ENCODE results near the gene FAM72A.
A peak's percentile ranks its signal among the peaks of the same experiment; 100 is the strongest.
"Not testable (repeated sequence)": the region's sequence is repeated elsewhere in the genome, so short reads cannot be mapped to it uniquely, and the experiment has no call there.

Gene FAM72A

DNA sequence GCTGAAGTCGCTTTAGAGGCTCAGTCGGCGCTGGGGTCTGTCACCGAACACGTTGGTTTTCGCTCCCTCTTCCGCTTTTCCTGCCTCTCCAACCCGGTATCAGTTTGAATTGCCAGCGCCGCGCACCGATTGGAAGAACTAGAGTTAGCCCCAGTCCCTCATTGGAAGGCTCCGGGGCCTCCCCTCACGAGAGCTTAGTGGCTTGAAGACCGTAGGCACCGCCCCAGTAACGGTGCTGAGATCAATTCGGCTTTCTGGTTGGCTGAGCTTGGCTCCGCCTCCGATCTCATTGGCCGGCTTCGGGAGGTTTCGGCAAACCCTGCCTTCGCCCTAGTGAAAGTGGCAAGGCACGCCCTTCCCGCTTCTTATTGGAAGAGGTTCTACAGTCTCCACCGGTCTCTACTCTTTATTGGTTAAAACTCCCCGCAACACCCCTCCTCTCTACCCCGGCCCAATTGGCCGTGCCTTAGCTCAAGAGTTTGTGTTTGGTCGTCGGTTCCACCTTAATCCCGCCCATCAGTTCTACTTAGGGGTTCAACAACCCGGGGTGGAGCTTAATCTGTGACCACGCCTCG lies at the start of gene FAM72A:
FAM72A (minus strand) TSS at position 51 of the 575 bp plus-strand sequence. CDS start 814 bp downstream, outside the sequence.
- DNase-seq (ENCODE audit: low read depth, low spot score), result peak; percentile 96

DNA sequence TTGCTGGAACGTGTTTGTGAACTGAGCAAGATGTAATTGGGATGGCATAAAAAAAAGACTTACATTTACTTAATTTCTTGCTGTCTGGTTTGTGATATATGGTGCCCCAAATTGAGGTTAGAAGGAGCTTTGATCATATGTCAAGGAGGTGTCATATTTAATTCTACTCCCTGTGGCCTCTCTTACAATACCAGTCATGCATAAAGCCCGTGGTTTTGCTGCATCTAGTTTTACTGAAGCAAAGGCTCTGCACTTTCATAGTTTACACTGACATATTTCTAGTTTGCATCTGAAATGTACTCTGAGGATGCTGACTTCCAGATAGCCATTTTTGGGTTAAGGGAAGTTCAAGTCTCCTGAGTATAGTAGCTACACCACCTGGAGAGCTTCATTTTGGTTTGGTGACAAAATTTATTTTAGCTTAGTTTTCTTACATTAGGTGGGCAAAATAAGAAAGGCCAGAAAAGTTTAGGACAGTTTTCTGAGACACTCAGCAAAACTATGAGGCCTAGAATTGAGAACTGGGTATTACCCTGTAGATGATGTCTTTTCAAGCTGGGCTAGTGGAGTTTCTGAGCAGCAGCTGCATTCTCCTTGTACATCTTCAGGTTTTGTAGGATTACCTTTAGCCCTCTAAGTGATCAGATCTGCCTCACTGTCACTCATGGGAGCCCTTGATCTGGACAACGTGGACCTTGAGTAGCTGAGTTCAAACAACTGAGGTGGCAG lies 48.5 kb upstream of the FAM72A start:
- not testable (repeated sequence) for DNase-seq (ENCODE audit: low read depth, low spot score)

DNA sequence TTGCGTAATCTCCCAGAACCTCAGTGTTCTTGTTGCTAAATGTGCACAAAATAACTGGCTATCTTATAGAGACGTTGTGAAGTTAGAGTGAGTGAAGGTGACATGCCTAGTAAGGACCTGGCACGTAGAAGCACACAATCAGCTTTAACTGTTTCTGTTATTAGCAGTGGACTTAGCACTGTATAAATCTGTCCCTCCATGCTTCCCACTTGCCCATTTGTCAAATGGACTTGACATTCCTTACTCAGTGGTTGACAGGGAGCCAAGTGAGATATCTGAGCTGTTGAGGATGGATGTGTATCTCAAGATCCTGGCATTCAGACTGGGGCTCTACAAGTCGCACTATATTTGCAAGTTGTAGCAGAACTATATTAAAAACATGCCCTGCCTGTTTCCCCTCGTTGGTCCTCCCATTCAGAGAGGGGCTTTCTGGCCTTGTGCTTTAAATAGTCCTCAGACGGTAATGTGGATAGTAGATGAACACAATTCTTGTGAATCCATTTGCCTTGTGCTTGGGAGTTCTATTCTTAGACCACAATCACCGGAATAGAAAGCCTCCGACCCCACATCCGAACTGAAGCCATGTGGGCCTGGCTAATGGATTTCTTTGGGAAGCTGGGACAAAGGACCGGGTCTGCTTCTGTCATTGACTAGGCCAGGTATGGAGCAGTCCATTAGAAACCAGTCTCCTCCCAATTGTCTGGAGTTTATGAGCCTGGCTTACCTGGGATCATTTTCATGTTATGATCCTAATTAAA lies 43.7 kb upstream of the FAM72A start:
- not testable (repeated sequence) for DNase-seq (ENCODE audit: low read depth, low spot score)

DNA sequence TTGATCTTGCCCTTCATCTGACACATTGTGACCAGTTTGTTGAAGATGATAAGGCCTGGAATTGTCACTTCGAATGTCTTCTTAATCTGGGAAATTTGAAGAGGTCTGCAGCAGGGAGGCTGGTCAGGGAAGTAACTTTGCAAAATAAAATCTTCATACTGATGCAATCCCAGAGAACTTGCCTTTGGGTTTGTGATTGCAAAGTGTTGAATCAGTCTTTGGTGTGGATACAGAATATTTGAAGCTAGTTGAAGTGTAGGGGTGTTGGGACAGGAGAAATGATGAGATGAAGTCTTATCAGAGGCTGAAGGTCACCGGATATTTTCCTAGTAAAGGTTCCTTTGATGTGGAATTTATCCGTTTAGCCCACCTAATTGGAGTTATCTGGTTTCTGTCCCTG lies 42.8 kb upstream of the FAM72A start:
- not testable (repeated sequence) for DNase-seq (ENCODE audit: low read depth, low spot score)

DNA sequence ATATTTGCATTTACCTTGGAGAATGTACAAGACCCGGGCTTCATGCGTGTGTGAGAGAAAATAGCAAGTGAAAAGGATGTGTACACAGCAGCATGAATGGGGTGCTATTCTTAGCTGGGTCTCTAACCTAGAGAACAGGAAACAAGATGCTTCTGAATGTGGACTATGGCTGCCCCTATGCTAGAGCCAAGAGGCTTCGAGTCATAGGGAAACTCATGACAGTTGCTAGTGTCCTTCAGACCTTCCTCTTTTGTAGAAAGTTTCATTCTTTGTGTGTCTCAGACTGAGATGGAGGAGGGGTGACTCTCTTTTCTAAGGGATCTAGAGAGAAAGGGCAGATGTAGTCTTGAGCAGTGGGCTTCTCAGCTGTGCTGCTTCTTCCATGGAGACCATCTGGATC lies 40.7 kb upstream of the FAM72A start:
- DNase-seq (ENCODE audit: low read depth, low spot score), result not testable (repeated sequence)

DNA sequence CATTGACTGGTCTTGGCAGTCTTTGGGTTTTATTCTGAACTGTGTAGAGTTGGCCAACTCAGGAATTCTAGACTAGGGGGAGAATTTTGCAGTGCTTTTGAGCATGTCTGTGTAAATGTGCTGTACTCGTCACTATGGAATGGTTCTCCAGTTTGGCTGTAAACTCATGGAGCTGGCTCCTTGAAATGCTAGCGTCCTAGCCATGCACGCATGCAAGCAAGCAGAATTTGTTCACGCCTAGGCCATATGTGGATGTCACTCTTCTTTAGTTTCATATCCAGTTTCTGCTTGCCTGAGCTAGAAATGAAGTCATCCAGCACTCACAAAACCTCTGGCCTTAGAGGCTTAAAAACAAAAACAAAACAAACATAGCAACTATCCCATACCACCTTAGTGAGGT lies 37.6 kb upstream of the FAM72A start:
- DNase-seq (ENCODE audit: low read depth, low spot score), result not testable (repeated sequence)

GRCh38 chr1:206235190-206235589 lies 32.6 kb upstream of the FAM72A start:
- DNase-seq (ENCODE audit: low read depth, low spot score), result not testable (repeated sequence)

DNA sequence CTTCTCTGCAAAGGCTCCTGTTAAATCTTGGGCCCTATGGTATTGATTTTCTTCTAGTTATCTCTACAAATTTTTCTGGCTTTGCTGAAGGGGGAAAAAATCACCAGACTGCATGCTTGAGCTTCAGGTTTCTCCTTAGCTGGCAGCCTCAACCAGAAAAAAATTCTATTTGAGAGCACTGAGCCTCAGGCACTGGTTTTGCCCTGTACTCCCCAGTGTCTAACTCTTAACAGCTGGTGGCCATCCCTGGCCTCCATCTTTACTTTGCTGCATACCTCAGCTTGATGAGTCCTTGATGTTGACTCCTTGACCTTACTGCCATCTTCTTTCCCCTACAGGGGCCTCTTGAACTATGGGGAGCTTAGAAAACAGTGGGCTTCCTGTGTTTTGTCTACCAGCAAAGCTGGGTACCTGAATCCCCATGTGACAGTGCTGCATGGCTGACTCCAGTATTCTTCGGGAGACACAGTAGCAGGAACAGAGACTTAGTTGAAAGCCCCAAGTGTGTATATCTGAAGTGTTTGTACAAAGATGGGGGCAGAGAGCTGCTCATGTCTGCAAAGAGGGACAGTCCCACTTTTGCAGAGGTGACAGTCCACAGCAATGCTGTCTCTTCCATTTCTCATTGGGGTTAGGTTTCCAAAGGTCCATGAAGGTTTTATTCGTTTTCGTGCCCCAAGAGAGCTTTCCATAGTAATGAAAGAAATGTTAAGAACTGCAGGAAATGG lies 31.7 kb upstream of the FAM72A start:
- not testable (repeated sequence) for DNase-seq (ENCODE audit: low read depth, low spot score)

DNA sequence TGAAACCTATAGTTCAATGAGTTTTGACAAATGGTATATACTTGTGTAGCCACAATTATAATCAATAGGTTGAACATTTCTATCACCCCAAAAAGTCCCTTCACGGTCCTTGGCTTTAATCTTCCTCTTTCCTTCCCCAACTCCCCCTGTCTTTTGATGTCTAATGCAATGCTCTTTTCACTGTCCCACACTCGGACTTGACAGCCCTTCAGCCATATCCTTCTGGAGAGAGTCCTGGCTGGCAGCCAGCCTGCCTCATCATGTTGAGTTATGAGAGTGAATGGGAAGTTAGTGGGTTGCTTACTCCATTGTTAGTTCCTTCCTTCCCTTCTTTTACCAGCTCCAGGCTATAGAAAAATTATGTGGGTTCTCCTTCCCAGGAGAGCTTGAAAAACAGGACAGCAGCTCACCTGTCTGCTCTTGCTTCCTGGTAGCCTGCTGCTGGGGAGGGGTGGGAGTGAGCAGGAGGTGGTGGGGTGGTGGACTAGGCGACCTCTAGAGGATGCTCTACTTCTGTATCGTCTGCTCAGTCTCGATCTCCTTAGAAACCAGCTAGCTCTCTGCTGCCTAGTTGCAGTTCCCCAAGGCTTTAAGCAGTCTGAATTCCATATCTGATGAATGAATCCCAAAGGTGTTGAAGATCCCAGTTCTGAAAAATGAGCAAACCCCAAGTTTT lies 30.5 kb upstream of the FAM72A start:
- not testable (repeated sequence) for DNase-seq (ENCODE audit: low read depth, low spot score)

- DNase-seq (ENCODE audit: low read depth, low spot score), result not testable (repeated sequence)
Measured at GRCh38 chr1:206231989-206232388, 29.4 kb upstream of the FAM72A start.

GRCh38 chr1:206229286-206229685 lies 26.6 kb upstream of the FAM72A start:
- not testable (repeated sequence) for DNase-seq (ENCODE audit: low read depth, low spot score)

DNA sequence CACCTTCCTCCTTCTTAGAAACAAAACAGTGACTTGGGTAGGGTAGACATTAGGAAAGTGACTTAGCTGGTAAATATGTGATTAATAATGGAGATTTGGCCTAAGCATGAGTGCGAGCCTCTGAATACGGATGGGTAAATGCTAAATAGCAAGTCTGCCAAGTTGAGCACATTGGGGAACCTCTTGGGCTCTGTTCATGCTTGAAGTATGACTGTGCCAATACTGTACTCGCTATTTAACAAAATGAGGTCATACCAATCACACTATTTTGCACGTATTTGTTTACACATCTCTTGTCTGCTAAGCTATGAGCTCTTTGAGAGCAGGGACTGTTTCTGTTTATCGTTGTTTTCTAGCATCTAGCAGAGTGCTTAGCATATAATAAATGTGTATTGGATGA lies 24.2 kb upstream of the FAM72A start:
- not testable (repeated sequence) for DNase-seq (ENCODE audit: low read depth, low spot score)

GRCh38 chr1:206225386-206225785 lies 22.7 kb upstream of the FAM72A start:
- not testable (repeated sequence) for DNase-seq (ENCODE audit: low read depth, low spot score)

DNA sequence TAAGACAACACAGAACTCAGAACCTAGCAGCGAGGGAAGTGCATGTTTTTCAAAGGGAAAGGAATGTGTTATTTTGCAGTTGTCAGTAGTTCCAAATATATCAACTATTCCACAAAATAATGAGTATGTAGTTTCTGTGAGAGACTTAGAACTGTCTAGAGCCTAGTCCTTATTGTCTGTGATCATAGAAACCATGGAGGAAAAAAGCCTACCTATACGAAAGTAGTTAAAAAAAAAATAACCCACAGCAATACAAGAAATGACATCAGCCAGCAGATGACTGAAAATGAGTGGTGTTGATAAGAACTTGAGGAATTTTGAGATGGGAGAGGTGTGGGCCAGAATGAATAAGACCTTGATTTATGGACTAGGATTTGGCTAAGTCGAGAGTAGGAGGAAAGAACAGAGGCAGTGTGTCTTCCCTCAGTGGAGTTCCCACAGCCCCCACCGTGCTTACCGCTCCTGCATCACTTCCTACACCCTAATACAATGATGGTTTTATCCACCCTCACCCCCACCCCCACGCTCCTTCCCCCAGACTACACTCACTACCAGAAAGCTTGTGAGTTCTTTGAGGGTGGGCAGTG lies 21.6 kb upstream of the FAM72A start:
- not testable (repeated sequence) for DNase-seq (ENCODE audit: low read depth, low spot score)

- not testable (repeated sequence) for DNase-seq (ENCODE audit: low read depth, low spot score)
Measured at GRCh38 chr1:206221585-206221984, 18.9 kb upstream of the FAM72A start.

DNA sequence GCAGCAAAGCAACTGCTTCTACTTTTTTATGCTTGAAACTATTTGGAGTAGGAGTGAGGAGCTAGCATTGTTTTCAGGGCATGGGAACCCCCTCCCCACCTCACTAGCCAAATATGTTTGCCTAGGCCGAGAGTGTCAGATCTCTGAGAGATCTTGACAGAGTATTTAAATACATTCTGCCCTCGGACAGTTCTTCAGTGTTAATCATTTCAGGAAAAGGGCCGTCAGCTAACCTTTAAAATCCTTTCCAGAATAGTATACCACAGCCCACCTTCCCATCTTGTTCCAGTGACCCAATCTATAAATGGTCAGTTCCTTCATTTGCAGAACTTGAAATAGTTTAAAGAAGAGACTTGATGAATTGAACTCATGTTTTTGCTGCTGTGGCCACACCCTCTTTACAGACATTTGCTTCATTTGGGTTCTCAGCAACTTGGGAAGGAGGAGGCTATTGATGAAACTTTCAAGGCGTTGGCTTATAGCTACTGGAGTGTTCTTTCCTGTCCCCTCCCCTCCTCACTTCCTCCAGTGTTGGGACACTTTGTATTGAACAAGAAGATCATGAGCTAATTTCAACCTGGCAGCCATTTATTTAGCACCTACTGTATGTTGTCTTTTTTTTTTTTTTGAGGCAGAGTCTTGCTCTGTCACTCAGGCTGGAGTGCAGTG lies 17.8 kb upstream of the FAM72A start:
- not testable (repeated sequence) for DNase-seq (ENCODE audit: low read depth, low spot score)

DNA sequence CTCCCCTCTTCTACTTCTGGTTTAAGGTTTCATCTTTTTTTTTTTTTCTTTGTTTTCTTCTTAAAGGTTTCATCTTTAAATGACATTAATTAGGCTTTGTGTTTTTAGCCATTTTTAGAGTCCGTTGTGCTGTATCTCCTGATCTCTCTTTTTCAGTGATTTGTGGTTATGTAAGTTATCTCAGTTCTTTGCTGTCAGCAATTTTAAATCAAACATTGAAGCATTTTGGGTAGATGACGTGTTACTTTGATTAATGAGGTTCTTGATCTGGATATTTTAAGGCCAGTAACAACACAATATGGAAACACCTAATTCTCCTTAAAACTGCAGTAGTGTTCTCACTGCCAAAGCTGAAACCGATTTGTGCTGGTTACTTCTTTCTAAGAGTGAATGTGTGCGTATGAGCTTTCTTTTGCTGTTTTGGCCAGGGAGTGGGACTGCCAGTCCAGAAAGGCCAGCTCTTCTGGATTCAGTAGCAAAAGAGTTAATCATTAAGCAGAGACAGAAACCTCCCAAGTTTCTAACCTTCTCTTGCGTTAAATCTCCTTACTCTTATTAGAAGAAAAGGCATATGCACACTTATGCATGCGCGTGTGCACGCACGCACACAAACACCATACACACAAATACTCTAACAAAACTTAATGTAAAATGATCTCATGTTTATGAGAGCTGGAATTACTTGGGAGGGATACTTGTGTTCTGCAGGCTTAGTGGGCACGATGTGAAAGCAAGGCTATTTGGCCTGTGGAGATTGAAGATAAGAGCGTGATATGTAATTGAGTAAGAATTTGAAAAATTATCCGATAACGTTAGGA lies 17.1 kb upstream of the FAM72A start:
- not testable (repeated sequence) for DNase-seq (ENCODE audit: low read depth, low spot score)

- DNase-seq (ENCODE audit: low read depth, low spot score), result not testable (repeated sequence)
Measured at GRCh38 chr1:206218765-206219164, 16.1 kb upstream of the FAM72A start.

- DNase-seq (ENCODE audit: low read depth, low spot score), result not testable (repeated sequence)
Measured at GRCh38 chr1:206218285-206218684, 15.6 kb upstream of the FAM72A start.

All from activated CD4-positive, CD25-positive, alpha-beta regulatory T cell treated with anti-CD3 and anti-CD28 coated beads, Interleukin-2, amount 50 U/mL, for 16 hours (primary cell).